Activated naive CD4-positive, alpha-beta T cell treated with anti-CD3 and anti-CD28 coated beads, Interleukin-2, amount 10 ng/mL, durations not matched to agents 7 days and 5 days (primary cell): ENCODE results near the gene OSBPL2.

Experiments used
- CTCF ChIA-PET: fragments of 350-600 bp; sonication (Branson Sonifier 250); formaldehyde crosslinking; loops from one replicate; lab custom pipeline; 2021; ENCODE audit warnings: antibody characterized with exemption; lab: Charles Lee
- DNase-seq: peaks from one replicate; pipeline ENCODE4 v3.0.0-alpha.2; 2020
- H3K27ac Mint-ChIP-seq: one replicate; pipeline ENCODE4 v1.8.0; 2021; ENCODE audit warnings: mild to moderate bottlenecking, moderate library complexity, mixed read lengths
- H3K27me3 Mint-ChIP-seq: one replicate; pipeline ENCODE4 v1.8.0; 2021; ENCODE audit warnings: mild to moderate bottlenecking, mixed read lengths
- H3K36me3 Mint-ChIP-seq: one replicate; pipeline ENCODE4 v1.8.0; 2021; ENCODE audit warnings: mixed read lengths
- H3K4me1 Mint-ChIP-seq: one replicate; pipeline ENCODE4 v1.8.0; 2021; ENCODE audit warnings: mixed read lengths
- H3K4me3 Mint-ChIP-seq: one replicate; pipeline ENCODE4 v1.8.0; 2021; ENCODE audit warnings: mild to moderate bottlenecking, moderate library complexity, mixed read lengths
- H3K9me3 Mint-ChIP-seq: one replicate; pipeline ENCODE4 v1.8.0; 2021; ENCODE audit warnings: mixed read lengths

The OSBPL2 gene

GRCh38 chr20:62327726-62328495 lies 89.6 kb downstream of the OSBPL2 start:
- no peak for DNase-seq
- Mint-ChIP-seq H3K4me1 (no peaks in the 10 kb centered on the region), H3K27me3 (no peaks in the 10 kb centered on the region), H3K27ac (no peak overlapping the region), H3K4me3 (no peak overlapping the region), H3K9me3 (no peaks in the 10 kb centered on the region), H3K36me3 (no peaks in the 10 kb centered on the region)
- CTCF ChIA-PET: no interaction called here

DNA sequence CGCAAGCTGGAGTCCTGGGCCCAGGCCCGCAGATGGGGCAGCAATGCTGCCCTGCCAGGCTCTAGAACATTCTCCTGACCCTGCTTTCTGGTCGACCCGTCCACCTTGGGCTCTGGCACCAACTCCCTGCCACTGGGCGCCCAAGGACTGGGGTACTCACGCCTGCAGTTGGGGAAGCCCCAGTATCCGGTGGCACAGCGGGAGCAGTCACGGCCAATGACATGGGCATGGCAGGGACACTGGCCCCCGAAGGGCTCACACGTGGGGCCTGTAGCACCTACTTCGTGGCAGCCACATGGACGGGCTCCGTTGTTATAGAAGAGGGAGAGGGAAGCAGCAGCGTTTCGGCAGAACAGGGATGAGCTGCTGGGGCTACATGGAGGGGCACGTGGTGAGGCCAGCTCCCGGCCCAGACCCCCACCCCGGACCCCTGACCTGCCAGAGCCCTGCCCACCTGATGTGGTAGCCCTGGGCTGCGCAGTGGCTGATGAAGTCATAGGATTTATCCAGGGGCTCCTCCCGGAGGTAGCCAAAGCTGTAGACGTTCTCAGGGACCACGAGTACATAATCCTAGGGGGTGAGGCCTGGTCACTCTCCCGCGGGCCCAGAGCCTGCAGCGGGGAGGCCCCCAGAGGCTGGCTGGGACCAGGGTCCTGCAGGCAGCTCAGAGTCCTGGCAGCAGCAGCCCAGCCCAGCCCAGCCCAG lies 90.5 kb downstream of the OSBPL2 start:
- CTCF ChIA-PET: interaction anchor here (1.3 kb wide), 1 partner anchor 54 kb away, joined by 5 read pairs; no protein-coding TSS in a partner anchor
- H3K4me3 Mint-ChIP-seq: no peak overlapping the region
- DNase-seq: no peak
- no peaks in the 10 kb centered on the region for H3K36me3 Mint-ChIP-seq
- H3K27ac Mint-ChIP-seq: no peak overlapping the region
- no peaks in the 10 kb centered on the region for H3K27me3 Mint-ChIP-seq
- no peaks in the 10 kb centered on the region for H3K4me1 Mint-ChIP-seq
- H3K9me3 Mint-ChIP-seq: no peaks in the 10 kb centered on the region

DNA sequence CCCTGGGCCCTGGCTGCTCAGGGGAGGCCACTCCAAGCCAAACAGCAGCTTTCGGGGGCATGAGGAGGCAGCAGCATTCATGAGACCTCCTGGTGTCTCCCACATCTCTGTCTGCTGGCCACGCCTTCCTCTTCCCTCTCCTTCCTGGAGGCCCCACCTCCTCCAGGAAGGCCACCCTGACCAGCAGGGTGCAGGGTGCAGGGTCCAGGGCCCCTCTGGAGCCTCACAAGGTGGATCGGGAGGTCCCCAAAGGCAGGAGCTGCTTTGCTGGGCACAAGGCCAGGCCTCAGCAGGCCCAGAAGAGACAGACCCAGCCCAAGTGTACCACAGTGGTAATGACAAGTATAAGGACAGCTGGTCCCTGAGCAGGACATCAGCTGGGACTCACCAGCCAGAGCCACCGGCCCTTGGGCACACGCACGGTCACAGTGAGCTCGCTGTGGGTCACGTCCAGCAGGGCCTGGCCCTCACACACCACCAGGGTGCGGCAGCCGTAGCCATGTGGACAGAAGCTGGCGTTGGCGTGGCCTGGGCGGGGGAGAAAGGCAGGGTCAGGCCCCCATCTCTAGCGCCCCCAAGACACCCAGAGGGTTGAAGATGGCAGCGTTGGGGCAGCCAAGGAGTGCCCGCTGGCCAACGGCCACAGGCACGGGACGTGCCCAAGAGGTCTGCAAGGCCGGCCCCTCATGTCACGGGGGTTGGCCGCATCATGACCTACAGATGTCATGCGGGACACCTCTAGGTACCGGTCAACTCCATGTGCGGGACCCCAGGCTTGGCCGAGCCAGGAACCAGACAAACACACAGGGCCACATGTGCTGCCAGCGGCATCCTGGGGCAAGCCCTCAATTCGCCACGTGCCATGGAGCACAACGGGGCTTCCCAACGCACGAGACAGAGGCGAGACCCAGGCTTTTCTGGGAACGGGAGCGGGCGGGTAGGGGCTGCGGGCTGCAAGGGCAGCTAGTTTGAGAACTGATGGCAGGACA lies 91.4 kb downstream of the OSBPL2 start:
- no peaks in the 10 kb centered on the region for H3K4me1 Mint-ChIP-seq
- H3K36me3 Mint-ChIP-seq: no peaks in the 10 kb centered on the region
- CTCF ChIA-PET: interaction anchor here (1.3 kb wide), 1 partner anchor 53 kb away, joined by 5 read pairs; no protein-coding TSS in a partner anchor
- no peak overlapping the region for H3K27ac Mint-ChIP-seq
- H3K9me3 Mint-ChIP-seq: no peaks in the 10 kb centered on the region
- no peak overlapping the region for H3K4me3 Mint-ChIP-seq
- no peak for DNase-seq
- no peaks in the 10 kb centered on the region for H3K27me3 Mint-ChIP-seq

GRCh38 chr20:62330576-62331317 lies 92.4 kb downstream of the OSBPL2 start:
- Mint-ChIP-seq H3K36me3 (no peaks in the 10 kb centered on the region), H3K9me3 (no peaks in the 10 kb centered on the region), H3K4me3 (no peak overlapping the region), H3K4me1 (no peaks in the 10 kb centered on the region), H3K27me3 (no peaks in the 10 kb centered on the region), H3K27ac (no peak overlapping the region)
- CTCF ChIA-PET: no interaction called here
- no peak for DNase-seq

GRCh38 chr20:62331347-62331746 lies 93.0 kb downstream of the OSBPL2 start:
- DNase-seq: no peak
- Mint-ChIP-seq H3K27ac (no peak overlapping the region), H3K27me3 (no peaks in the 10 kb centered on the region), H3K9me3 (no peaks in the 10 kb centered on the region), H3K36me3 (no peaks in the 10 kb centered on the region), H3K4me1 (no peaks in the 10 kb centered on the region), H3K4me3 (no peak overlapping the region)
- CTCF ChIA-PET: no interaction called here

- Mint-ChIP-seq H3K9me3 (no peaks in the 10 kb centered on the region), H3K4me3 (no peak overlapping the region), H3K36me3 (no peaks in the 10 kb centered on the region), H3K27ac (no peak overlapping the region), H3K27me3 (peaks cover under 1% of the 10 kb centered on the region), H3K4me1 (no peaks in the 10 kb centered on the region)
- CTCF ChIA-PET: no interaction called here
- DNase-seq: no peak
Observed at GRCh38 chr20:62332421-62332820, 94.1 kb downstream of the OSBPL2 start.

- no peak overlapping the region for H3K4me3 Mint-ChIP-seq
- H3K36me3 Mint-ChIP-seq: no peaks in the 10 kb centered on the region
- H3K9me3 Mint-ChIP-seq: no peaks in the 10 kb centered on the region
- CTCF ChIA-PET: no interaction called here
- H3K27ac Mint-ChIP-seq: no peak overlapping the region
- DNase-seq: no peak
- H3K27me3 Mint-ChIP-seq: peaks cover 8% of the 10 kb centered on the region
- no peaks in the 10 kb centered on the region for H3K4me1 Mint-ChIP-seq
Observed at GRCh38 chr20:62332989-62333819, 94.9 kb downstream of the OSBPL2 start.

DNA sequence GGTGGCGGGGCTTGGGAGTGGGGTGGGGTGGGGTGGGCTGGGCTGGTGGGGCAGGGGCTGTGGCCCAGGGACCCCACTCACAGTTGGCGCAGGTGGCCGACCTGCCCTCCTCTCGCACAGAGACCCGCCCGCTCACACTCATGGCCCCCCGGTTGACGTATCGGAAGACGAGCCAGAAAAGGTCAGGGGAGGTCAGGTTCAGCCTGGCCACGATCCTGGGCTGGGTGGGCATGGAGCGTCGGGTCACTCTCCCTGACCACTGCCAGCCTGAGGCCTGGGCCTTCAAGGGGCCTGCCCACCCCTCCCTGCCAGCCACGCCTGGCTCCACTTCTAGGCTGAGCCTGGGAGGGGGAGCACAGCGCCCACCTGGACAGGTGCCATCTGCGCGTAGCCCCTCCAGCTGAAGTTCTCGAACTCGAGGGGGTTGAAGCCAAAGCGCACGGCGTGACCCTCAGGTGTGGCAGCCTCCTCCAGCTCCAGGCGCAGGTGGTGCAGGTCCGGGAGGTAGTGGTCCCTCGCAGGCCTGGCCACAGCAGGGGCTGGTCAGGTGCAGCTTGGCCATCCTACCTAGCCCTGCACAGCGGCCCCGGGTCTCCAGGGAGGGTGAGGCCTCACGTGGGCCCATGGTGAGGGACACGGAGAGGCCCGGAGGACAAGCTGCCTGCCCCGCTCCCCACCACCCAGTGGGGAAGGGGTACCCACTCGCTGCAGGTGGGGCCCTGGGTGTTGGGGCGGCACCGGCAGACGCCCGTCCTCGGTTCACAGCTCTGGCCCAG lies 95.7 kb downstream of the OSBPL2 start:
- CTCF ChIA-PET: no interaction called here
- H3K36me3 Mint-ChIP-seq: no peaks in the 10 kb centered on the region
- DNase-seq: no peak
- peaks cover 11% of the 10 kb centered on the region for H3K27me3 Mint-ChIP-seq
- H3K9me3 Mint-ChIP-seq: no peaks in the 10 kb centered on the region
- no peak overlapping the region for H3K4me3 Mint-ChIP-seq
- H3K4me1 Mint-ChIP-seq: no peaks in the 10 kb centered on the region
- no peak overlapping the region for H3K27ac Mint-ChIP-seq

GRCh38 chr20:62334881-62335280 lies 96.6 kb downstream of the OSBPL2 start:
- Mint-ChIP-seq H3K27ac (no peak overlapping the region), H3K27me3 (peaks cover 14% of the 10 kb centered on the region), H3K4me3 (no peak overlapping the region), H3K36me3 (no peaks in the 10 kb centered on the region), H3K9me3 (no peaks in the 10 kb centered on the region), H3K4me1 (no peaks in the 10 kb centered on the region)
- CTCF ChIA-PET: no interaction called here
- no peak for DNase-seq

GRCh38 chr20:62335532-62335931 lies 97.2 kb downstream of the OSBPL2 start:
- H3K4me1 Mint-ChIP-seq: no peaks in the 10 kb centered on the region
- no peak overlapping the region for H3K4me3 Mint-ChIP-seq
- H3K36me3 Mint-ChIP-seq: no peaks in the 10 kb centered on the region
- H3K27me3 Mint-ChIP-seq: peaks cover 16% of the 10 kb centered on the region
- CTCF ChIA-PET: no interaction called here
- no peaks in the 10 kb centered on the region for H3K9me3 Mint-ChIP-seq
- no peak overlapping the region for H3K27ac Mint-ChIP-seq
- DNase-seq: no peak

GRCh38 chr20:62336329-62336728 lies 98.0 kb downstream of the OSBPL2 start:
- Mint-ChIP-seq H3K27ac (no peak overlapping the region), H3K27me3 (peaks cover 16% of the 10 kb centered on the region), H3K4me3 (no peak overlapping the region), H3K4me1 (no peaks in the 10 kb centered on the region), H3K9me3 (no peaks in the 10 kb centered on the region), H3K36me3 (no peaks in the 10 kb centered on the region)
- CTCF ChIA-PET: no interaction called here
- no peak for DNase-seq

GRCh38 chr20:62336775-62337557 lies 98.6 kb downstream of the OSBPL2 start:
- H3K36me3 Mint-ChIP-seq: no peaks in the 10 kb centered on the region
- CTCF ChIA-PET: no interaction called here
- H3K4me1 Mint-ChIP-seq: no peaks in the 10 kb centered on the region
- no peaks in the 10 kb centered on the region for H3K9me3 Mint-ChIP-seq
- no peak overlapping the region for H3K27ac Mint-ChIP-seq
- H3K4me3 Mint-ChIP-seq: no peak overlapping the region
- peaks cover 16% of the 10 kb centered on the region for H3K27me3 Mint-ChIP-seq
- no peak for DNase-seq
